PFSK-1 (cell line): ENCODE measurements around the gene RPP25.

Experiments used
- POLR2AphosphoS5 ChIP-seq: IDR thresholded peaks from 2 replicates; pipeline ENCODE4 v1.6.1; 2012; ENCODE audit warnings: low read depth, mild to moderate bottlenecking, control low read depth, low read length, moderate library complexity
- SIN3A ChIP-seq: IDR thresholded peaks from 2 replicates; pipeline ENCODE4 v1.6.1; 2012; ENCODE audit warnings: mild to moderate bottlenecking, low read length, moderate library complexity, borderline replicate concordance; ENCODE audit not compliant: insufficient read depth
- TAF1 ChIP-seq: IDR thresholded peaks from 2 replicates; pipeline ENCODE4 v1.6.1; 2012; ENCODE audit warnings: low read length, control low read depth, borderline replicate concordance; ENCODE audit not compliant: insufficient read depth
- TF ChIP-seq, protein P1 (sequence below), 2 experiments: IDR thresholded peaks; 2 replicates each; pipeline versions ENCODE4 v1.6.1 to v1.8.0; 2011 to 2012; ENCODE audit warnings: low read depth in 2 of 2, low read length in 2 of 2, control low read depth in 1 of 2, inconsistent platforms in 1 of 2, mild to moderate bottlenecking in 1 of 2, moderate library complexity in 1 of 2; ENCODE audit not compliant: insufficient read depth in 1 of 2

DNA sequence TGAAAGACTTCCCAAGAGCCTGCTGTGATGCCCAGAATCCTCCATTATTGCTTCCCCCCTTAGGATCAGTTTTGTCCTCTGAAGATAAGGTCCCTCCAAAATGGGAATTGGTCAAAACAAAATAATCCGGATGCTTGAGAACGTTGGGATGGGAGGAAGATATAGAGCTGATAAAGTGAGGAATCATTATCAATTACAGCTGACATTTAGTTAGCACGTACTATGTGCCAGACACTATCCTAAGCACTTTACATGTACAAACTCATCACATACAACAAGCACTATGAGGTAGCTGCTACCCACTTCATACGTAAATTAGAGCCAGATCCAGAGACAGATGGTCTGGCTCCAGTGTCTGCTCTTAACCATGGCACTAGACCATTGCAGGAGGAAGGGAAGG is 6.6 kb upstream of the RPP25 start:
- TF ChIP-seq POLR2AphosphoS5 (no peak), TAF1 (no peak), SIN3A (no peak)
- TF ChIP-seq, protein P1, sequence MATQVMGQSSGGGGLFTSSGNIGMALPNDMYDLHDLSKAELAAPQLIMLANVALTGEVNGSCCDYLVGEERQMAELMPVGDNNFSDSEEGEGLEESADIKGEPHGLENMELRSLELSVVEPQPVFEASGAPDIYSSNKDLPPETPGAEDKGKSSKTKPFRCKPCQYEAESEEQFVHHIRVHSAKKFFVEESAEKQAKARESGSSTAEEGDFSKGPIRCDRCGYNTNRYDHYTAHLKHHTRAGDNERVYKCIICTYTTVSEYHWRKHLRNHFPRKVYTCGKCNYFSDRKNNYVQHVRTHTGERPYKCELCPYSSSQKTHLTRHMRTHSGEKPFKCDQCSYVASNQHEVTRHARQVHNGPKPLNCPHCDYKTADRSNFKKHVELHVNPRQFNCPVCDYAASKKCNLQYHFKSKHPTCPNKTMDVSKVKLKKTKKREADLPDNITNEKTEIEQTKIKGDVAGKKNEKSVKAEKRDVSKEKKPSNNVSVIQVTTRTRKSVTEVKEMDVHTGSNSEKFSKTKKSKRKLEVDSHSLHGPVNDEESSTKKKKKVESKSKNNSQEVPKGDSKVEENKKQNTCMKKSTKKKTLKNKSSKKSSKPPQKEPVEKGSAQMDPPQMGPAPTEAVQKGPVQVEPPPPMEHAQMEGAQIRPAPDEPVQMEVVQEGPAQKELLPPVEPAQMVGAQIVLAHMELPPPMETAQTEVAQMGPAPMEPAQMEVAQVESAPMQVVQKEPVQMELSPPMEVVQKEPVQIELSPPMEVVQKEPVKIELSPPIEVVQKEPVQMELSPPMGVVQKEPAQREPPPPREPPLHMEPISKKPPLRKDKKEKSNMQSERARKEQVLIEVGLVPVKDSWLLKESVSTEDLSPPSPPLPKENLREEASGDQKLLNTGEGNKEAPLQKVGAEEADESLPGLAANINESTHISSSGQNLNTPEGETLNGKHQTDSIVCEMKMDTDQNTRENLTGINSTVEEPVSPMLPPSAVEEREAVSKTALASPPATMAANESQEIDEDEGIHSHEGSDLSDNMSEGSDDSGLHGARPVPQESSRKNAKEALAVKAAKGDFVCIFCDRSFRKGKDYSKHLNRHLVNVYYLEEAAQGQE (IDR thresholded peaks at IDR 0.05; ENCODE audit: insufficient read depth in 1 of 2, low read depth in 2 of 2, low read length in 2 of 2): no peak
